ENCODE results near the gene ATPAF1. TPM values are rescaled to one million over a fixed set of nuclear protein-coding genes. Genes with fewer than 3 reads are reported as not detected.
A peak's percentile ranks its signal among the peaks of the same experiment; 100 is the strongest.

Gene ATPAF1
- total RNA-seq, 2 donors from 2014 or later = 26.7 to 34.7 TPM

DNA sequence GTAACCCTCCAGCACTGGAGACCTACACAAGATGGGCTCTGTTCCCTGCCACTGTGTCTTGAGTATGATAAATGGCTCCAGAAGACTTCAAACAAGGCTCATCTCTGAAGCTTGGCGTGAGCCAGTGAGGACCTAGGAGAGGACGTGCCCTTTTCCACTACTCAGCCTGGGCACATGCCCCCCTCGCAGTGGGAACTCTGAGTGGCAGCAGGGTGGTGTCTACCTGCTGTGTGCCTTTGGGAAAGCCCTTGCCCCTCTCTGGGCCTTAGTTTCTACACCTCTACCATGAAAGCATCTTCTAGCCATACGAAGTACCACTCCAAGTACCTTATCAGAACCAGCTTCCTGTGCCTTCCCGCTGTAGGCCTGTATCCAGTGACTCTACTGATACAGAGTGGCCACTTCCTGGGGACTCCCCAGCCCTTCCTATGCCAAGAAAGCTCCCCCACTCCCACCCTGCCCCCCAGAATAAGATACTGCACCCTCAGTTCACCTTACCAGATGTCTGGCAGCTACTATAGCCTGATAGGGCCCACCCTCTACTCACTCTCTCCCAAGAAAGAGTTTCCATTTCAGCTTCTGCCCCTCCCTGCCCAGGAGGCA is 48.4 kb downstream of the ATPAF1 start:
- intact Hi-C loops (cut with DNase I) = loop anchor here in 1 of 2 donors (5.0 kb wide), 1 partner anchor 103 kb away; no protein-coding TSS in a partner anchor
- DNase-seq (ENCODE audit: low spot score) = no peak

DNA sequence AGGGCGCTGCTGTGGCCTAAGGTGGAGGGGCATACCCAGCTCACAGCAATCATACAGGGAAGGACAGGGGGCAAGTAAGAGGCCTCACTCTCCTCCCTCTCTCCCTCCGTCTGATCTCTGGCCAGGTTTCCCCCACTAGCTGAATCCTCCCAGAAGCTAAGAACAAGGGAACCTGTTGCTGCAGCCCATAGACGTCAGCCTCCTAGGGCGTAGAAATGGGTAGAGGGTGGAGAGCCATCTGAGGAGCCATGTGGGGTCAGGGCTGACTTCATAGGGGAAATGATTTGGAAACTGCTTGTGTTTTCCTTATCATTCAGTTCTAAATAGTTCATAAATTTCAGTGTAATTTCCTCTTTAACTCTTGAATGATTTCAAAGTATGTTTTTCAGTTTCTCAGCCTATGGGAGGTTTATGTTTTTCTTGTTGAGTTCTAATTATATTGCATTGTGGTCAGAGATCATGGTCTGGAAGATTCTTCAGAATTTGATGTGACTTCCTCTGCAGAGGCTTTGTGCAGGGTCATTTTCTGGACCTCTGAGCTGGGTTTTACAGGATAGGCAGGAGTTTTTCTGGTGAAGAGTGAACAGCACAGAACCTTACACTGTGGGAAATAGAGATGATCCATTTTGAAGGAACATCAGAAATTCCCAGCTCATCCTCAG is 49.3 kb downstream of the ATPAF1 start:
- intact Hi-C loops (cut with DNase I) = loop anchor here in 1 of 2 donors (5.0 kb wide), 1 partner anchor 103 kb away; no protein-coding TSS in a partner anchor
- no peak for DNase-seq (ENCODE audit: low spot score)

DNA sequence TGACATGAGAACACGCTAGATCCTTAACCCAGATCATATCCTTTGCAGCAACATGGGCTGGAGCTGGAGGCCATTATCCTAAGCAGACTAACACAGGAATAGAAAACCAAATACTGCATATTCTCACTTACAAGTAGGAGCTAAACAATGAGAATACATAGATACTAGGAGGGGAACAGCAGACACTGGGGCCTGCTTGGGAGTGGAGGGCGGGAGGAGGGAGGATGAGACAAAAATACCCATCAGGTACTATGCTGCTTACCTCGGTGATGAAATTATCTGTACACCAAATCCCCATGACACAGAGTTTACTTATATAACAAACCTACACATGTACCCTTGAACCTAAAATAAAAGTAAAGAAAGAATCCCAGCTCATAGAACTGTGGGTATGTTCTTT is 50.3 kb downstream of the ATPAF1 start:
- intact Hi-C loops (cut with DNase I) = loop anchor here in 1 of 2 donors (5.0 kb wide), 1 partner anchor 104 kb away; no protein-coding TSS in a partner anchor
- DNase-seq (ENCODE audit: low spot score) = no peak

DNA sequence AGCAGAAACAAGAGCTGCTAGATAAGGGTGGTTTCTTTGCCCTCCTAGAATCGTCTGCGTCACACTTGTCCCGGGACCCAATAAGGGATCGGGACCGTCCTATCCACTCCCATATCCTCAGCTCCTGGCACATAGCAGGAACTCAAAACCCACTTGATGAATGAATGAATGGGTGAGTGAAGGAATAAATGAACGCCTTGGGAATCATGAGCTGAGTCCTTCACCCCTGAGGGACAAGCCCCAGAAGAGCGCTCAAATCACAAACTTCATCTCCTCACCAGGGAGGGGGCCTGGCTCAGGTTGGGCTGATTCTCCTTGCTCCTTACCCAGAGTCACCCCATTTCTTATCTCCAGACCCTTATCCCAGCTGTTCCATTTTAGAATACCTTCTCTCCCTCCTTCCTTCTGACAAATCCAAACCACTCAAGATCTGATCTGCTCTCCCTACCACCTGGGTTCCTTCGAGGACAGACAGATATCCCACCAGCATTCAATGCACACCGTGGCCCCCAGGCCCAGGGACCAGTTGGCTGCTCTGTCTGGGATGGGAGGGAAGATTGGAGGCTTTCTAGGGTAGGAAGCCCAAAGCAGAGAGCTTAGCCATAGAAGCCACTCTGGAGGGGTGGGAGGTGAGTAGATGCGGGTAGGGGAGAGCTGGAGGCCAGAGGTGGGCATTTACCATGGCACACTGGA is 50.9 kb downstream of the ATPAF1 start:
- intact Hi-C loops (cut with DNase I) = loop anchor here in 1 of 2 donors (5.0 kb wide), 1 partner anchor 105 kb away; no protein-coding TSS in a partner anchor
- no peak for DNase-seq (ENCODE audit: low spot score)

DNA sequence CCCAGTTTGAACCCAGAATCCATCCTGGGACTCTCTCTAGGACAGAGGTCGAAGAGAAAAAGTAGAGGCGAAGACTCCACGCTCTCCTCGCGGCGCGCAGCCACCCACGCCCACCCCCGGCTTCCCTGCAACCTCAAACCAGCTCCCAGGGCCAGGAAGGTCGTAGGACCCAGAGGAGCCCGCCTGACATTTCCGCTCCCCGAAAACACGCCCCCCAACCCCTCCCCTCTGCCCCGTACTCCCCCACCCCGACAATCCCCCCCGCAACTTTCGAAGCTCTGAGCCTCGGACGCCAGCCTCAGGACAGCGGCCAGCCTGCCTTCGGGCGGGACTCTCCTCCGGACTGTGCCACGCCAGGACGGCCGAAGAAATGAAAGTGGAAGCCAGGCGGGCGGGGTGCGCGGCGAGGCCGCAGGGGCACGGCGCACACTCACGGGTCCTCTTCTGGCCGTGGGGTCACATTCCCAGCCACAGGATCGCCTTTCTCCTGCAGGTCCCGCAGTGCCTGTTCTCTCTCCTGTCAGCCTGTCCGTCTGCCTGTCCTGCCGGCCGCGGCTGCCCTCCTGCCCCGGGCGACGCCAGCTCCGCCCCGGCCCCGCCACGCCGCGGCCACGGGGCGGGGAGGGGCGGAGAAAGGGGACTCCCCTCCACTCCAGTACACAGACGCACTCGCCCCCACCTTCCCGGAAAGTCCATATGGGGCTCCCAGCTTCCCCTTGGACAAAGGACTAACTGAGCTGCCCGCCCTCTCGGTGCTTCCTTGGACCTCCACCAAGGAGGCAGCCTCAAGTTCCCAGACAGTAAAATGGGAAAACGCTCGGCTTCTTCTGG is 51.7 kb downstream of the ATPAF1 start, which contains the start of gene MOB3C:
Gene MOB3C (minus strand): TSS at position 535 of the 831 bp plus-strand sequence. CDS start 3,490 bp downstream, outside the sequence.
- intact Hi-C loops (cut with DNase I) = loop anchor here in 1 of 2 donors (5.0 kb wide), 1 partner anchor 106 kb away; no protein-coding TSS in a partner anchor

DNA sequence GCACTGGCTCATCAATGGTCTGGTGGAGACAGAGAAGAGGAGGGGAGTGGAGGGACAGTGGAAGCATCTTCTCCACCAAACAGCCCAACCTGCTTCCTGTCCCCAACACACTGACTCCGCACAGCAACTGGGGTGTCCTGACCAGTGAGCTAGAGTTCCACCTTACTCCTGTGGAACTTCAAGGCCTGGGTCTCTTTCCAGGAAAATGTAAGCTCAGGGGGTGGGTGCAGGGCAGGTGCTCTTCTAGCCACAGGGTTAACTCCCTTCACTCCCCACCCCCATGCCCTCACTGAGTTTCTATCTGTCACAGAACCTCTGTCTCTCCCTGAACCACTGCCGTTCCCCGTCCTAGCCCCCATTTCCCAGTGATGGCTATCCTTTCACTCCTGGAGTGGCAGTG is 52.4 kb downstream of the ATPAF1 start:
- DNase-seq (ENCODE audit: low spot score) = no peak
- intact Hi-C loops (cut with DNase I) = loop anchor here in 1 of 2 donors (5.0 kb wide), 1 partner anchor 107 kb away; no protein-coding TSS in a partner anchor

More for the DNA sequence above, 51.7 kb downstream of the ATPAF1 start, which contains the start of gene MOB3C:
- DNase-seq (ENCODE audit: low spot score) = peak; percentile 96

DNA sequence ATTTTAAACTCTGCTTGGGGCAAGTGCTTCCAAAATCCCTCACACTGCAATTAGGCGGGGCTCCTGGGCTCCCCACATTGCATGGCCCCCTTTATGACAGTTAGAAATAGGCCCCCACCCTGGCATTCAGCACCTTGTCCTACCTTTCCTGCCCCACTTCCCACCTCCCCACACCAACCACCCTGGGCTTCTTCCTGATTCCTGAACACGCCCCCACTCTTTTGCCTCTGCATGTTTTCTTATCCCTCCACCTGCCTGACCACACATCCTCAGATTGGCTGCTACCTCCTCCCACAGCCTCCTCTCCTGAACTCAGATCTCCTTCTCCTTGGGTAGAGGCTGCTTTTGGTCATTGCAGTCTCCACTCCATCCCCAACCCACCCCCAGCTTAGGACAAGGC is 53.1 kb downstream of the ATPAF1 start:
- intact Hi-C loops (cut with DNase I) = loop anchor here in 1 of 2 donors (5.0 kb wide), 1 partner anchor 107 kb away; no protein-coding TSS in a partner anchor

DNA sequence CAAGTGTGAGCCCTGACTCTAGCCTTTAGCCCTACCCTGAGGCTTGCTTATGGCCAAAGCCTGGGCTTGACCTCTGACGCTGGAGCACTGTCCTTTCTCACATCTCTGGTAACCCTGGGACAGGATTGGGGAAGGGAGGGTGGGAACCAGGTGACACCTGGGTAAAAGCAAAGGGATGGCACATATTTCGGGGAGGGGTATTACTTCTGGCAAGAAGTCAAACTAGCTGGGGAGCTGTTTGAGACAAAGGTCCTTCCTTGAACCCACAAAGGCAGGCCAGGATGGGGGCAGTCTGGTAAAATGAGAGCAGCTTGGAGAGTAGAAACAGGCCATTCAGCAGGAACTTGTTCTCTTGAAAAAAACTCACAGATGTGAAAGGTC is 53.6 kb downstream of the ATPAF1 start:
- intact Hi-C loops (cut with DNase I) = no loop called here
- no peak for DNase-seq (ENCODE audit: low spot score)

More for the DNA sequence above, 53.1 kb downstream of the ATPAF1 start:
- DNase-seq (ENCODE audit: low spot score) = no peak

DNA sequence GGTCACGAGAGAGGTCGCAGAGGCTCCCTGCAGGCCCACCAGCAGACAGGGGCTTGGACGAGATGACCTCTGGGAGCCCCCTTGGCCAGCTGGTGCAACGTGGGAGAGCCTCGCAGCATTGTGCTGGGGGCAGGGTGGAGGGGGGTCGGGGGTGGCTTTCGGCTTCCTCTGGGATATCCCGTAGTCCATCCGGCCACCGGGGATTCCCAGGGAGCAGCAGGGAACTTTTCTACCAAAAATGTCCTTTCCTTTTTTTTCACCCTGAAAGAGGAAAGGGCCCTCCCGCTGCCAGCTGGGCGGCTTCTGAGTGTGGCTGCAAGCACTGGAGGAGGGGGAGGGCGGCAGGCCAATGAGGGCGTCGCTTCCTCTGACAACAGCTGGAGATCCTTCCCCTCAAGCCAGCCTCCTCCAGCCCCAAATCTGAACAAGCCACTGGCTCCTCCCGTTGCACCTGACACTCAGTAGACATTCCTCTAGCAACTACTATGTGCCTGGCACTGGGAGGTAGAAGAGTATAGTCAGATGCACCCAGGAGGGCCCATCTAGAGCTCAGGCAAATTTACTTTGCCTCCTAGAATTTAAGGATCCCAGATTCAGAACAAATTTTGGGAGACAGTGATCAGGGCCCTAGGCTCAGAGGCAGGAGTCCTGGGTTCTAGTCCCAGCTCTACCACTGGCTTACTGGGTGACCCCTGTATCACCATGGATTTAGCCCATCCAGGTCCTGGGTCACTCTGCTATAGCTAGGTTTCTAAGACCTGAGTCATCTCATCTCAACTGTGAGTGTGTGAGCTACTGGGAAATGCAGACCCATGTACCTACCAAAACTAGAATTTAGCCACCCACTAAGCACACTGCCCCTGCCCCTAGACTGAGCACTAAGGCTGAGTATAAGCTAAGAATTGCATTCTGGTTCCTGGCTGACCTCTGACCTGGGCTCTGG is 54.2 kb downstream of the ATPAF1 start:
- intact Hi-C loops (cut with DNase I) = no loop called here

DNA sequence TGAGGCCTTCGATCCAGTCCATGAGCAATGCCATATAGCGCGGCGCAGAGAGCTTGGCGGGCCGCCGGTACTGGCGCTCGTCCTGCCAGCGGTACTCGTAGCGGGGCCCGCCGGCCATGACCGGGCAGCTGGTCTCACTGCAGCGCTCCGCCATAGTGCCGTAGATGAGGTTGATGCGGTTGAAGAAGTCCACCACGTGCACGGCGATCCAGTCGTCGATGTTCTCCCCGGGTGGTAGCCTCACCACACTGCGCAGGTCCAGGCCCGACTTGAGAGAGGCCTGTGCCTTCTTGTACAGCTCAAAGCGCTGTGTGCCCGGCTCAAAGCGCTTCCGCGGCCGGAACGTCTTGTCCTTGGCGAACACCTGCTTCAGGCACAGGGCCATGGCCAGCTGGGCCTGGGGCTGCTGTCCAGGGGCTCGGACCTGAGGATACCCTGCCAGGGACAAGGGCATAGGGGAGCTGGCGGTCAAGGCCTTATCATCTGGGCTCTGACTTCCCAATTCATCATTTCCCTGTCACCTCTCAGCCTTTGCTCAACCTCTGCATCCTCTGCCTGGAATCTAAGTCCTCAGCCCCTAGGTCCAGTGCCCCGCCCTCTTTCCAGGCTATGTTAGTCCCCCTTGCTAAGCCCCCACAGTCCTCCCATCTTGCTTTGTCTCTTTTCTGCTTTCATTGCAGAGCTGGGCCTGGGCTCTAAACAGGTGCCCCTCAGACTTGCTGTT is 55.1 kb downstream of the ATPAF1 start:
- intact Hi-C loops (cut with DNase I) = no loop called here

More for the DNA sequence above, 54.2 kb downstream of the ATPAF1 start:
- DNase-seq (ENCODE audit: low spot score) = peak; percentile 97

DNA sequence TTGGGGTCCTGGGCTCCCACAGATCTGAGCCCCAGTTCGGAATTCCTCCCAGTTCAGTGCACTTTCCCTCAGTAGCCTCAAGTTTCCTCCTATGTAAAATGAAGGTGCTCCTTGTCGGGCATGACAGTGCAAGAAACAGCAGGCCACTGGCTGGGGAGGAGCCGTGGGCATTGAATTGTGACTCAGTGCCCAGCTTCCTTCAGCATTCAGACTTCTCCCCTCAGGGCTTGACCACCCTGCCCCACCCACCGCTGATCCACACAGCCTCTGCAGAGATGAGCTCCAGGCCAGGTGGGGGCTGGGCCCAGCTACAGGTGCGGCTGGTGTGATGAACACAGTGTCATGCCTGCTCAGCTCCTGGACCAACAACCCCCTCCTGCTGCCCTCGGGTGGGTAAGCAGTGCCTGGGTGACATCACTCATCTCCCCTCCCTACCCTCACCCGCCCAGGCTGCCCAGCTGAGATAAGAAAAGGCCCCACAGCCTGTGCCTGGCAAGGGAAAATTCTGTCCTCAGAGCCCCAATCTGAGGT is 56.4 kb downstream of the ATPAF1 start:
- no peak for DNase-seq (ENCODE audit: low spot score)
- intact Hi-C loops (cut with DNase I) = no loop called here

More for the DNA sequence above, 55.1 kb downstream of the ATPAF1 start:
- no peak for DNase-seq (ENCODE audit: low spot score)

DNA sequence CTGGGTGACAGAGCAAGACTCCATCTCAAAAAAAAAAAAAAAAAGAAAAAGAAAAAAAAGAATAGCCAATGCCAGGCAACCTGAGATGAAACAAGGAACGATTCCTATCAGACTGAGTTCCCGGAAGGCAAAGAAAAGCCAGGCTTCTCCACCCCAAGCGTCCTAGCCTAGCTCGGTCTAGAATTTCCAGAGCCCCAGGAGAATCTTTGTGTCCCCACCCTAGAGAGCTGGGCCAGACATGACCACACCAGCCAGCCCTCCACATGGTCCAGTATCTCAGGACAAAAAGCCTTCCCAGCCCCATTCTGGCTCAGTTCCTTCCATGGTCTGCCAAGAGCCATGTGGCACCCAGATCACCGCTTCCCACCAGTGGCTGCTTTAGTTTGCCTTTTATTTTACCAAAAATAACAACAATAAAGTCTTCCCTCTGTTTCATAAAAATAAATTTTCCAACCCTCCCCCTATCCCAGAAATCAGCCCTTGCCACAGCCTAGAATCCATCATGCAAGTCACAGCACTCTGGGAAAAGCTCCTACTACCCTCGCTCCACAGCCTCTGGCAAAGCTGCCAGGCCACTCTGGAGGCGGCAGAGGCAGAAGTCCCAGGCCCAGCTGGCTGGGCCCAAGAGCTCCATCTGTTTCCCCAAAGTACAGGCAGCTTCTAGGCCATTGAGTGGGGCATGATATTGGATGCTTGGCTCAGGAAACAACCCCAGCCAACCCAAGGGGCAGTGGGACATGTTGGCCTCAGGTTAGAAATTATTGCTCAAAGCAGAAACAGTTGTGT is 60.6 kb downstream of the ATPAF1 start:
- intact Hi-C loops (cut with DNase I) = no loop called here
- peak; percentile 88 for DNase-seq (ENCODE audit: low spot score)

DNA sequence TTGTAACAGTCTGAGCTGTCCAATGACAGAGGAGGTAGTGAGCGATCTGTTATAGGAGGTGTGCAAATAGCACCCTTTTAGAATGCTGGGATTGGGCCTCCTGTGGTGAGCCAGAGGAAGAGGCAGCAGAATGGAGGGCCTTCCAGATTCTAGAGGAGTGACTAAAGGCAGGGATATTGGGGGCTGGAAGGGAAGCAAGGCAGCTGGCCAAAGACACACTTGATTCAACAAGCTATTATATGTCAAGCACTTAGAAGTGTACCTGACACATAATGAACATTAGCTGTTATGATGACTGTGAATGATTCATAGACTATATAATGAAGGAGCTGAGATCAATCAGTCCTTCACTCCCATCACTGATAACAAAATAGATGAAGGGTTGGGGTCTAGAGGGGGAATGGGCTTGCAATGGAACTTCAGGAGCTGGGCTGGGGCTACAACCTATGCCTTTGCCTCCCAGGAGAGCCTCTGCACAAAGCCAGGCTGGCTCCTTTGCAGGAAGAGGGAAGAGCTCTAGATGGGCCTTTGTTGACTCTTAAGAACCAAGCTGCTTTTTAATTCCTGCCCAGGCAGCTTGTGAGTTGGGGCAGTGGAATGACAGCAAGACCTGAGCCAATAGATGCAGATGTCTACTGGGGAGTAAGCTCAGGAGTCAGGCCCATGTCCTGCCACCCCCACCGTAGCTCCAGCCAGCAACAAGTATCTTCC is 61.8 kb downstream of the ATPAF1 start:
- no peak for DNase-seq (ENCODE audit: low spot score)
- intact Hi-C loops (cut with DNase I) = no loop called here

DNA sequence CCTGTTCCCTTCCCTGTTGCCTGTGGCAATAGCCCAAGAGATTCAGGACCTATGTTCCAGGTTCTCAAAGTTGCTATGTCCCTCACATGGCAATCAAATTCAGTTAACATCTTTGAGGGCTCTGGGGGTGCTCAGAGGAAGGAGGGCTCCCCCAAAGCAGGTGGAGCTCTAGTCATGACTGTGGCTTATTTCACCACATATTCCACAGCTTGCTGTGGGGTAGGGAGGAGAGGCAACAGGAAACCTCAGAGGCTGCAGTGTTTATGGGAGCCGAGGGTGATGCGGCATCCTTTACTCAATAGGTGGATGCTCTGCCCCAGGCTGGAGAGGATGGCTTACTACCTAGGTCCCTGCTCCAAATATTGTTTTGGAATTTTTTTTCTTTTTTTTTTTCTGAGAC is 62.9 kb downstream of the ATPAF1 start:
- intact Hi-C loops (cut with DNase I) = no loop called here

DNA sequence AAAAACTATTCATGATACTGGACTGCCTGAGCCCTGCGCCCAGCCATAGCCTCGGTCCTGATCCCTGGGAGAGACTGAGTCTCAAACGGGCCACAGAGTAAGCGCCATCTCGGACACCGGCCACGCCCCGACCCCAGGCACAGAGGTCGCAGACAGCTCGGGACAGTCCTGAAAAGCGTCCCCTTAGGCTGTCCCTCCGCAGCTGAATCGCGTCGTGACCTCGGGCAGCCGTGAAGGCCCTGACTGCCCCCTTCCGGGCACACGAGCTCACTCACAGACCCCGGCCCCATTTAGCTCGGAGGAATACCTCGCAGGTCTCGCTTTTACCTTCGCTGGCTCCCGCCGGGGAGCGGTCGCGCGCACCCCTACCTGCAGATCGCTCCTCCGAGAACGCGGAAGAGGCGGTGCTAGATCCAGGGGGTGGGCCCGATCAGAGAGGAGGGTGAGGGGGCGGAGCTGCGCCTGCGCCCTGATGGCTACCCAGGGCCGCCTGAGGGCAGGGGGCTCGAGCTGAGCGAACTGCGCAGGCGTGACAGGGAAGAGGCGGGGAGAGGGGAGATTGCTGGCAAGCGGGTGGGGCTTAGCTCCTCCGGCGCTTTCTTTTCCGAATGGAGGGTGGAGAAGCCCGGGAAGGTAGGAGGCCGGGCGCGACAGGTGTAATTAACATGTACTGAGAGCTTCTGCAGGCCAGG is 64.2 kb downstream of the ATPAF1 start, which contains the start of gene MKNK1:
Gene MKNK1 (minus strand): TSS at position 411 of the 692 bp plus-strand sequence. CDS start 20,941 bp downstream, outside the sequence.
- peak; percentile 99 for DNase-seq (ENCODE audit: low spot score)
- intact Hi-C loops (cut with DNase I) = no loop called here

More for the DNA sequence above, 62.9 kb downstream of the ATPAF1 start:
- no peak for DNase-seq (ENCODE audit: low spot score)

Data from posterior vena cava (tissue), 2 donors.